H9 (cell line): ENCODE data around the gene MTARC2. TPM values are rescaled to one million over a fixed set of nuclear protein-coding genes. Genes with fewer than 3 reads are reported as not detected.

Source experiments
- DNase-seq: peaks from one replicate; pipeline ENCODE4 v3.0.0-alpha.2; 2017
- H2AFZ ChIP-seq: one replicate; pipeline ENCODE4 v1.6.1; 2013; ENCODE audit warnings: mild to moderate bottlenecking, low read length, control low read depth, moderate library complexity
- H2AK5ac ChIP-seq: 2 replicates; pipeline ENCODE4 v1.6.1; 2013; ENCODE audit warnings: low read length, control low read depth, mixed read lengths; ENCODE audit not compliant: insufficient read length
- H2BK120ac ChIP-seq: one replicate; pipeline ENCODE4 v1.6.1; 2013; ENCODE audit warnings: low read depth, mild to moderate bottlenecking, low read length, control low read depth, inconsistent platforms; ENCODE audit not compliant: poor library complexity, severe bottlenecking
- H2BK12ac ChIP-seq: 2 replicates; pipeline ENCODE4 v1.6.1; 2013; ENCODE audit warnings: low read length, control low read depth, mixed read lengths, low read depth; ENCODE audit not compliant: insufficient read length
- H2BK15ac ChIP-seq: 2 replicates; pipeline ENCODE4 v1.6.1; 2013; ENCODE audit warnings: low read depth, low read length, control low read depth
- H2BK20ac ChIP-seq: one replicate; pipeline ENCODE4 v1.6.1; 2013; ENCODE audit warnings: low read depth, mild to moderate bottlenecking, low read length, control low read depth, inconsistent platforms; ENCODE audit not compliant: poor library complexity, severe bottlenecking
- H2BK5ac ChIP-seq: 2 replicates; pipeline ENCODE4 v1.6.1; 2013; ENCODE audit warnings: low read length, control low read depth, mixed read lengths; ENCODE audit not compliant: insufficient read length
- H3K14ac ChIP-seq: 2 replicates; pipeline ENCODE4 v1.6.1; 2013; ENCODE audit warnings: low read length, control low read depth; ENCODE audit not compliant: insufficient read depth
- H3K18ac ChIP-seq: 2 replicates; pipeline ENCODE4 v1.6.1; 2013; ENCODE audit warnings: low read depth, mild to moderate bottlenecking, mixed read lengths, low read length, control low read depth; ENCODE audit not compliant: insufficient read length
- H3K23ac ChIP-seq: 2 replicates; pipeline ENCODE4 v1.6.1; 2013; ENCODE audit warnings: low read length, control low read depth, mixed read lengths, low read depth; ENCODE audit not compliant: insufficient read length
- H3K23me2 ChIP-seq: 2 replicates; pipeline ENCODE4 v1.6.1; 2013; ENCODE audit warnings: low read depth, mild to moderate bottlenecking, mixed read lengths, low read length, control low read depth; ENCODE audit not compliant: insufficient read length, poor library complexity, severe bottlenecking
- H3K27ac ChIP-seq: 2 replicates; pipeline ENCODE4 v1.5.1; 2013; ENCODE audit warnings: low read length, control low read depth, mixed read lengths, low read depth; ENCODE audit not compliant: insufficient read length
- H3K27me3 ChIP-seq: 2 replicates; pipeline ENCODE4 v1.6.1; 2013; ENCODE audit warnings: low read length, control low read depth, inconsistent platforms; ENCODE audit not compliant: insufficient read depth
- H3K4ac ChIP-seq: 2 replicates; pipeline ENCODE4 v1.6.1; 2013; ENCODE audit warnings: low read depth, mild to moderate bottlenecking, control low read depth, inconsistent platforms, low read length, moderate library complexity
- H3K4me1 ChIP-seq: 2 replicates; pipeline ENCODE4 v1.6.1; 2013; ENCODE audit warnings: low read length, control low read depth, inconsistent platforms; ENCODE audit not compliant: insufficient read depth
- H3K4me2 ChIP-seq: 2 replicates; pipeline ENCODE4 v1.6.1; 2013; ENCODE audit warnings: low read length, control low read depth, mixed read lengths; ENCODE audit not compliant: insufficient read length, insufficient read depth
- H3K56ac ChIP-seq: 2 replicates; pipeline ENCODE4 v1.6.1; 2013; ENCODE audit warnings: low read depth, mild to moderate bottlenecking, mixed read lengths, low read length, control low read depth; ENCODE audit not compliant: insufficient read length
- H3K79me1 ChIP-seq: 2 replicates; pipeline ENCODE4 v1.6.1; 2013; ENCODE audit warnings: low read depth, mild to moderate bottlenecking, moderate library complexity, low read length, control low read depth, inconsistent platforms; ENCODE audit not compliant: insufficient read depth, poor library complexity, severe bottlenecking
- H3K79me2 ChIP-seq: 2 replicates; pipeline ENCODE4 v1.6.1; 2013; ENCODE audit warnings: low read length, control low read depth, inconsistent platforms; ENCODE audit not compliant: insufficient read depth
- H3K9ac ChIP-seq: 2 replicates; pipeline ENCODE4 v1.6.1; 2013; ENCODE audit warnings: low read length, control low read depth, mixed read lengths; ENCODE audit not compliant: insufficient read length; ENCODE audit errors: extremely low read depth
- H3K9me3 ChIP-seq: one replicate; pipeline ENCODE4 v1.6.1; 2013; ENCODE audit warnings: low read depth, low read length, inconsistent platforms; ENCODE audit not compliant: control insufficient read depth
- H3T11ph ChIP-seq: one replicate; pipeline ENCODE4 v1.6.1; 2013; ENCODE audit warnings: mild to moderate bottlenecking, low read length, control low read depth, inconsistent platforms
- H4K20me1 ChIP-seq: one replicate; pipeline ENCODE4 v1.6.1; 2013; ENCODE audit not compliant: control insufficient read depth, insufficient read length, insufficient read depth
- H4K5ac ChIP-seq: 2 replicates; pipeline ENCODE4 v1.6.1; 2013; ENCODE audit warnings: low read depth, mild to moderate bottlenecking, mixed read lengths, low read length, control low read depth; ENCODE audit not compliant: insufficient read length
- H4K8ac ChIP-seq: replicated peaks from 2 replicates; pipeline ENCODE4 v1.6.1; 2013; ENCODE audit warnings: low read length, control low read depth, mixed read lengths, low read depth; ENCODE audit not compliant: insufficient read length
- H4K91ac ChIP-seq: 2 replicates; pipeline ENCODE4 v1.6.1; 2013; ENCODE audit warnings: low read depth, mild to moderate bottlenecking, moderate library complexity, mixed read lengths, low read length, control low read depth; ENCODE audit not compliant: insufficient read length
- H3K27ac Mint-ChIP-seq, 3 experiments: 2 replicates in 2 of 3; 3 replicates in 1 of 3; pipeline ENCODE4 v1.8.0; 2020 to 2021; ENCODE audit warnings: mixed read lengths in 3 of 3, mild to moderate bottlenecking in 1 of 3, moderate library complexity in 1 of 3
- H3K27me3 Mint-ChIP-seq: 2 replicates; pipeline ENCODE4 v1.8.0; 2021; ENCODE audit warnings: low read depth, mild to moderate bottlenecking, moderate library complexity, mixed read lengths
- H3K36me3 Mint-ChIP-seq, 3 experiments: 2 replicates in 2 of 3; 3 replicates in 1 of 3; pipeline ENCODE4 v1.8.0; 2020 to 2021; ENCODE audit warnings: low read depth in 3 of 3, mixed read lengths in 3 of 3; ENCODE audit not compliant: insufficient read depth in 1 of 3
- H3K4me1 Mint-ChIP-seq, 2 experiments: 2 replicates each; pipeline ENCODE4 v1.8.0; 2020; ENCODE audit warnings: mixed read lengths in 2 of 2
- H3K4me3 Mint-ChIP-seq, 2 experiments: 2 replicates in 1 of 2; 3 replicates in 1 of 2; pipeline ENCODE4 v1.8.0; 2020 to 2021; ENCODE audit warnings: mild to moderate bottlenecking in 2 of 2, mixed read lengths in 2 of 2, moderate library complexity in 1 of 2
- H3K9me3 Mint-ChIP-seq, 2 experiments: 2 replicates in 1 of 2; 3 replicates in 1 of 2; pipeline ENCODE4 v1.8.0; 2020; ENCODE audit warnings: mild to moderate bottlenecking in 2 of 2, mixed read lengths in 2 of 2, moderate library complexity in 1 of 2
- CTCF ChIP-seq: fragments of 200-600 bp; sonication (generic); conservative IDR thresholded peaks from 3 replicates; pipeline ENCODE4 v1.8.0; 2021; ENCODE audit warnings: antibody characterized with exemption, mild to moderate bottlenecking
- WGBS: extraction: QIAGEN DNeasy Blood & Tissue Kit; methylation state at CpG from one replicate; pipeline ENCODE4 v1.1.7; 2013; ENCODE audit warnings: missing lambda C conversion rate, low lambda C conversion rate, mixed read lengths; ENCODE audit not compliant: insufficient read length; ENCODE audit errors: extremely low coverage; 5-methylcytosine and 5-hydroxymethylcytosine counted together
- total RNA-seq: library from RNA; stranded (reverse); gene quantifications from 2 replicates; pipeline ENCODE4 v1.2.1, GENCODE V29; 2021

MTARC2 gene
- total RNA-seq, 1 experiment from 2014 or later: 7.7 TPM

- Histone ChIP-seq H4K20me1 (no peaks in the 10 kb centered on the region), H3K9ac (no peak overlapping the region), H3K9me3 (no peaks in the 10 kb centered on the region), H2BK5ac (no peak overlapping the region), H2AFZ (no peak overlapping the region), H3K14ac (no peak overlapping the region), H3T11ph (no peak overlapping the region), H3K23ac (no peak overlapping the region), H2BK120ac (no peak overlapping the region), H3K56ac (no peak overlapping the region), H3K4me2 (no peak overlapping the region), H3K27me3 (no peaks in the 10 kb centered on the region), H3K27ac (no peak overlapping the region), H4K8ac (no peak overlapping the region), H2AK5ac (no peak overlapping the region), H2BK12ac (no peak overlapping the region), H2BK15ac (no peak overlapping the region), H4K91ac (no peak overlapping the region), H3K4me1 (no peaks in the 10 kb centered on the region), H3K79me1 (no peaks in the 10 kb centered on the region), H3K18ac (no peak overlapping the region), H4K5ac (no peak overlapping the region), H3K4ac (no peak overlapping the region), H3K23me2 (no peaks in the 10 kb centered on the region), H3K79me2 (no peaks in the 10 kb centered on the region), H2BK20ac (no peak overlapping the region)
- no peaks in the 10 kb centered on the region for H3K9me3 Mint-ChIP-seq
- TF ChIP-seq CTCF: no peak
- H3K27ac Mint-ChIP-seq: no peak overlapping the region; a peak in 1 of 7 replicates
- peaks cover 0 to 5% (median 3%) of the 10 kb centered on the region in 3 experiments; a peak in 4 of 7 replicates for H3K36me3 Mint-ChIP-seq
- no peak for DNase-seq
- H3K4me1 Mint-ChIP-seq: peaks cover 13 to 14% of the 10 kb centered on the region in 2 experiments; a peak in 3 of 4 replicates
- no peak overlapping the region for H3K4me3 Mint-ChIP-seq
- H3K27me3 Mint-ChIP-seq: 0 out of 2 replicates have a peak, but pooled peaks cover 2% of the 10 kb centered on the region
- WGBS: no CpG with 5 or more reads among the region's 4 CpGs
Measured at GRCh38 chr1:220772846-220773245, 24.7 kb downstream of the MTARC2 start.
